Right kidney (tissue), 1 donor: ENCODE measurements around the gene ANO2.
"Not testable (repeated sequence)": the region's sequence is repeated elsewhere in the genome, so short reads cannot be mapped to it uniquely, and the experiment has no call there.

Experiments used
- DNase-seq: peaks from one replicate; pipeline ENCODE4 v3.0.0-alpha.2; 2016

Gene ANO2

DNA sequence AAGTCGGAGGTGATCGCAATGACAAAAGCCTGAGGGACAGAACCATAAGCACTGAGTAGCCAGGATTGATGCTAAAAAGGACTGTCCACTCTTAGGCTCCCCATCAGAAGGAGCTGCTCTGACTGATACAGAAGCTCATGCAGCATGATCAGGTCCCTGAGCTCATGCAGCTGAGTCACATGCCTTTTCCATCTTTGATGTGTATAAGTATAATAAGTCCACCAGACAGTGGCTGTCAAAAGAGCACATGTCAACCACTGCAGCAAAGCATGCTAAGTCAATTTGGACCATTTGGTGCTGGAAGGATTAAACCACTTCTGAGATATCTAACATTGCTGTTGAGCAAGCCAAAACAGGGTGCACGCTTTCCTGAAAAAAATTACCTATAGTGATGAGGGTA is 369.1 kb downstream of the ANO2 start:
- DNase-seq = no peak

GRCh38 chr12:5575232-5575631 is 369.8 kb downstream of the ANO2 start:
- DNase-seq = no peak

DNA sequence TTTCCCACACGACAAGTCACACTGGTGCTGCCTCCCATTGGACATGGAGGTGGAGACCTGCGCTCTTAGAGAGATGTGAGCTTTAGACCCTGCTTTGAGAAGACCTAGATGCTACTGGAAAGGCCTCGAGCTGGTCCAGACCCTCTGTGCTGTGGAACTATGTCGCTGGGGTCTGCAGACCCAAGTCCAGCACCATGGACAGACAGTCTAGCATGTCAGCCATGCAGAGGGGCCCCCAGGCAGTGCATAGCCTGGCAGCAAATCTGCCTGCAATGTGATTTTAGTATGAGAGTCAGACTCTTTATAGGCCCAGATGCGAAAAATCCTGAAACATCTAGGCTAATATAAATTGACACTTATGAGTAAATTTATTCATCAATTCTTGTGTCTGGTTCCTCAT is 371.7 kb downstream of the ANO2 start:
- no peak for DNase-seq

DNA sequence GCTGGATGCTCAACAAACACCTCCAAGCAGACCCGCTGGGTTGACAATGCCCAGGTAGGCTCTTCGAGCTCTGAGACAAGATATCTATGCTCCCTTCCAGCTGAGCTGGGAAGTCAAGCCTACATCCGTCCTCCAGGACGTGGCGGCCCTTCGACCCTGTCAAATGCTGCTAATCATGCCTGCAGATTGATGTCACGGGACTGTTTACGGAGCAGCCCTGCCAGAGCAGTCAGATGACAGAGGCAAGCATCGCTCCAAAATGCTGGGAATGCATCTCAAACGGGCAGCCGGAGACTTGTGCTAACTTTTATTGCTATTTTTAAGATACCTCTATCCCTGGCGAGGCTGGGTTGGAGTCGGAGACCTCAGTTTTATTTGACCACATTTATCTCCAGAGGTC is 373.9 kb downstream of the ANO2 start:
- no peak for DNase-seq

- no peak for DNase-seq
These were observed 374.6 kb downstream of the ANO2 start for GRCh38 chr12:5570416-5570815.

- no peak for DNase-seq
These were observed 376.6 kb downstream of the ANO2 start for GRCh38 chr12:5568325-5568981.

DNA sequence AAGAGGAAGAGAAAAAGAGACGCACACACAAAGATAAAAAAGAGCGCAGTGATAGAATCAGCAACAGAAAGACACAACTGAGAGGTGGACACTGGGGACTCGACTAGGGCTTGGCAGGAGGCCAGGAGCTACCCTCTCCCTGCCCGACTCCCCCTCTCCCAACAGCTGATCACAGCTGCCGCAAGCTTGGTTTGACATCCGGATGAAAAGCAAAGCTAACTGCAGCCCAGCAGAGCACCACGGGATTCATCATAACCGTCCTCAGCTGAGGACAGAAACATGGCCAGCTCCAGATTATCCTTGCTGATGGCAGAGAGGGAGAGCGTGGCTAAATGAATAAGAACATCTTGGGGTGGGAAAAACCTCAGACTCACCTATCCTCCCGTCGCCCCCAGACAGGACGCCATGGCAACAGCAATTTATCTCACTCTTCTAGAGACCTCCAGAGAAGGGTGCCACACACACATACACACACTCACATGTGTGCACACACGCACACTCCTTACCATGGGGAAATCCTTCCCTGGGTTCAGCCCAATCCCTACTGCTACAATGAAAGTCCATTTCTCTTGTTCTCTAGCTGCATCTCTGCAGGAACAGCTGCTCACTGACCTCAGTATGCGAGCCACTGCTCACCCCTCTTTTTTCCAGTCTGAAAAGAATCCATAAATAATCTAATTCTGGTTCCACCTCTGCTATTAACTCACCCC is 377.9 kb downstream of the ANO2 start:
- DNase-seq = peak; percentile 49

GRCh38 chr12:5565933-5566599 is 379.0 kb downstream of the ANO2 start:
- no peak for DNase-seq

GRCh38 chr12:5562581-5562980 is 382.5 kb downstream of the ANO2 start:
- no peak for DNase-seq

DNA sequence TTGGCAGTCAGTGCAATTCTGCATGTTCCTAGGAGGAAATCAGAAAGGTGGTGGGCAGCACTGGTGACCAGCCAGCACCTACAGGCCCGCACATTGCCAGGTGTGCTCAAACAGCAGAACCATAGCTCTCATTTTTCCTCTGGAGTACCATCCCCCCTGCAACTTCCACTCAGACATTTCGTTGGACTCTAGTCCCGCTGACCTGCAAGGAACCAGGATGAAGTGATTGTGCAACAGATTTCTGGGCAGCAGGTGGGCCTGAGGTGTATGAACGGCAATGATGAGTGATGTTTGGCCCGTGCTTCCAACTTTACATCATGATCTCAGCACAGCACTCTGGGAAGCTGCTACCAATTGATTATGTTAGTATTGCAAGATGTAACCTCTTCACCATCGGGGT is 383.2 kb downstream of the ANO2 start:
- DNase-seq = no peak

- no peak for DNase-seq
These were observed 384.0 kb downstream of the ANO2 start for GRCh38 chr12:5561057-5561456.

DNA sequence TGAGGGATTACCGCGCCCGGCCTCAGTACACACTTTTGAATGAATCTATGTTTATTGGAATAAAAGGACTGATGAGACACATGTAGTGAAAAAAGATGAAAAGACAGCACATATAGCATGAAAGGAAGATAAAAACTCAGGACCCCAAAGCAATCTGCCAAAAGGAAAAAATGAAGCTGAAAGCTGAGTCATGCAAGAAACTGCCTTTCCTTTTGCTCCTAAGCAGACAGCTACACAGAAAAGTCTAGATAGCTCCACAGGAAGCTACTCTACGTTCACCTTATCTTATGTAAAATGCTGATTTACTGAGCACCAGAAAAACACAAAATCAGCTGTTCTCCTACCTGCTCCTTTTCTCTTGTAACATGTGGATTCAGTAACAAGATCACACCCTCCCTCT is 384.8 kb downstream of the ANO2 start:
- no peak for DNase-seq

DNA sequence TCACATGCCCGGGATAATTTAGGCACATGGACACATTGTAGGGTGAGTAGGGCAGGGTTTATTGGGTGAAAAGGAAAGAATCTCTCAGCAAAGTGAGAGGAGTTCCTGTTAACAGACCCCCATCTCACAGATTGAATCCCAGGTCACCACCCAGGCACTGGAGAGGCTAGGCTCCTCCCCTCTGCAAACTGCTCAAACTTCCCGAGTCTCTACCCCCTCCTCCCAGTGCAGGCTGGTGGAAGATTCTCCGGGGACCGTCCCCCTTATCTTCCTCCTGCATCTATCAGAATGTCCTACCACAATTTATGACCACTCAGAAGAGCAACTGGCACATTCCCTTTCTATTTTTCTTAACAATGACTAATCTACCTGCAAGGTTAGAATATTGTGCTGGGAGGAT is 387.2 kb downstream of the ANO2 start:
- no peak for DNase-seq

DNA sequence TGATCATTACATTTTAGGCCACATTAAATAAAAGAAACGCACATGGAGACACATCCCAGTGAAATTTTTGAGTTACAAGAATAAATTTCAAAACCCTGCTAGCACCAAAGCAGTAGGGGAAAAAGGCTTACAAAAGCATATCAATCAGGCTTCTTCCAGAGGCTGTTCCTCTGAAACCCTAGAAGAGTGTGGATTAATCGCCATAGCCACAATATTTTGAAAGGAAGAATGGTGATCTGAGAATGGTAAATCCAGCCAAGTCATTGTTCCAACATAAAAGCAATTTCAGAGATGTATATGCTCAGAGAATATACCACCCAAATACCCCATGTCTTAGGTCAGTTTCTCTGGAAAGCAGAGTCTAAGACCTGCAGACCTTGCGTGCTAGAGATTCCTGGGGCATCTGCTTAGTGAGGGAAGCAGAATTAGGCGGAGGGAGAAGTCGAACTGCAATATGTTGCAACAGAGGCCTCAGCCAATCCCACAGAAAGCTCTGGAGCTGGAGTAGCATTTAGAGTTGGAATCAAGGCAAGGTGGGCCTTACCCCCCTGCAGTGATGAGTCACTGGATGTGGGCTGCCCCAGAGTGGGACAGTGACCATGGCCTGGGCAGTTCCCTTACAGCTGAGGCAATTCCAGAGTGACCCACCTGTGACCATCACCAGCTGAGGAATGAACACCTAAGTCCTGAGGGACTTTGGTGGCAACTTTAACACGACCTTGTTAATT is 387.9 kb downstream of the ANO2 start:
- DNase-seq = no peak

- no peak for DNase-seq
These were observed 388.9 kb downstream of the ANO2 start for GRCh38 chr12:5556033-5556614.

DNA sequence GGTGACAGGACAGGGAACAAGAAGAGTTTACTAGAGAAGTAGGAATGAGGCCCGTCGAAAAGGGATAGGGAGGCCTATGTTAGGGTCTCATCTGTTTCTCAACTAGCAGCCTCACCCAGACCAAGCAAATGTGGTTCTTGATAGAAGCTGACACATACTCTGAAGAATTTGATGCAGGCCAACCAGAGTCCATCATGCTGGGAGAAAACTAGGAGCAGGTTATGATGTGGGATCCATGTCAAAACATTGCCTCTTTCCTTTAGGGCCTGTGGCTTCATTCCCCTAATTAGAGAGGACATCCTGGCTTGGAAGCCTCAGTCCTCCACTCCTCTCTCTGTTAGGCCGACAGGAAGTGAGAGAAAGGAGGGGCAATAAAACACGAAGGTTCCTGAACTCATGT is 390.3 kb downstream of the ANO2 start:
- DNase-seq = no peak

- no peak for DNase-seq
These were observed 396.0 kb downstream of the ANO2 start for GRCh38 chr12:5549011-5549410.

DNA sequence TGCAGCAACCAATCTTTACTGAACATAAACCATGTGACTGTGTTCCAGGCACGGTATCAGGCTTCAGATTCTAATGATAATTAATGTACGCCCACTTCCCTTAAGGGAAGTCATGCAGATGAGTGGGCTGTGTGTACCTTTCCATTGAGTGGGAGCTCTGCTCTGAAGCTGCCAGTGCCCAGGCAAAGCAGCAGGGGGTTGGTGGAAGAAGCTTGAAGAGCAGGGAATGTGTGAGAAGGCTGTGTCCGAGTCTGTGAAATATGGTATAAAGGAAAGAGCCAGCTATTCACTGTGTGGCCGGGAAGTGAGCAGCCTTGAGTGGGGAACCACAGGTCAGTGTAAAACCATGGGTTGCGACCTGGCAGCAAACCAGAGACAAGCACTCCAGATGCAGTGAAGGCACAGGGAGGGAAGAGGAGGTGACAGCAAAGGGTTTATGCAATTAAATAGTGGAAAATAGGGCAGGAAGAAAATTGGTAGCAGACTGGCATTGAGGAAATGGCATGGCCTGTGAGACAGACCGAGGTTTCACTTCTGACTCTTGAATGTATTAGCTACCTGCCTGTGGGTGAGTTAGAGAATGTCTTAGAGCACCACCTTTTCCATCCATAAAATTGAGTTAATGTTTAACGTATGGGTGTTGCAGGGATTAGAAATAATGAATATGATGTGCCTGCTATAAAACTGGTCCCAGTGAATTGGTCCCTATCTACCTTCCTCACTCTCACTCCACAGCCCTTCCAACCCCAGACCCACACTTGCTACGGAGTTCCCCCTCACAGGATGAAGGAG is 396.7 kb downstream of the ANO2 start:
- no peak for DNase-seq

DNA sequence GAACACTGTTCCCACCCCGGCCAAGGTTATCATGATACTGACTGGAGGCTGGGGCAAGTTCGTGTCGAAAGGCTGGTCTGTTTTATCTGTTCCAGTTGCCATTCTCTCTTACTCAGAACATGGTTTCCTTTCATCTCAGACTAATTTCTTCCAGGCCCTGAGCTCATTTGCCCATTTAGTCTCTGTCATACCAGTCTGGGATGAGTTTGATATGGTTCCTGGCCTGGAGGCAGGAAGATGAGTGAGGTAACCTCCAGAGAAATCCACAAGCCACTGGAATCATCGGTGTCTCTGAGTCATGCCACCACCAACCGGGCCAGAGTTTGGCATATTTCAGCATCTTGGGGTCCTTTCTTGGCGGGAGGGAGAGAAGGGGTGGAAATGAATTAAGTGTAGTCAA is 398.4 kb downstream of the ANO2 start:
- no peak for DNase-seq

- no peak for DNase-seq
These were observed 407.3 kb downstream of the ANO2 start for GRCh38 chr12:5537771-5538170.

- DNase-seq = not testable (repeated sequence)
These were observed 407.9 kb downstream of the ANO2 start for GRCh38 chr12:5537026-5537615.
